ENCODE data around the gene PARL. TPM values are rescaled to one million over a fixed set of nuclear protein-coding genes. Genes with fewer than 3 reads are reported as not detected.
A peak's percentile ranks its signal among the peaks of the same experiment; 100 is the strongest.

PARL gene
- 79.2 and 86.5 TPM in 2 replicates for total RNA-seq (2014; rRNA removed; shearing (Covaris generic))

- peak; percentile 94 for DNase-seq (ENCODE audit: low spot score)
- in situ Hi-C loops (cut with HindIII; ENCODE audit: low sequenced_read_pairs), result no loop called here
Observed at GRCh38 chr3:183884427-183885296, at the start of gene PARL. Gene PARL (minus strand): TSS chr3:183884880. CDS start chr3:183884846, 34 bp downstream.

- in situ Hi-C loops (cut with HindIII; ENCODE audit: low sequenced_read_pairs), result no loop called here
- DNase-seq (ENCODE audit: low spot score), result no peak
Observed at GRCh38 chr3:183933160-183933559, 48.5 kb upstream of the PARL start.

- no peak for DNase-seq (ENCODE audit: low spot score)
- in situ Hi-C loops (cut with HindIII; ENCODE audit: low sequenced_read_pairs), result no loop called here
Observed at GRCh38 chr3:183931881-183932280, 47.2 kb upstream of the PARL start.

GRCh38 chr3:183930086-183930485, 45.4 kb upstream of the PARL start:
- in situ Hi-C loops (cut with HindIII; ENCODE audit: low sequenced_read_pairs), result no loop called here

GRCh38 chr3:183927059-183927458, 42.4 kb upstream of the PARL start:
- DNase-seq (ENCODE audit: low spot score), result no peak
- in situ Hi-C loops (cut with HindIII; ENCODE audit: low sequenced_read_pairs), result no loop called here

More at GRCh38 chr3:183930086-183930485, 45.4 kb upstream of the PARL start:
- DNase-seq (ENCODE audit: low spot score), result no peak

GRCh38 chr3:183924956-183925355, 40.3 kb upstream of the PARL start:
- DNase-seq (ENCODE audit: low spot score), result no peak
- in situ Hi-C loops (cut with HindIII; ENCODE audit: low sequenced_read_pairs), result no loop called here

- in situ Hi-C loops (cut with HindIII; ENCODE audit: low sequenced_read_pairs), result no loop called here
- no peak for DNase-seq (ENCODE audit: low spot score)
Observed at GRCh38 chr3:183924543-183924942, 39.9 kb upstream of the PARL start.

- in situ Hi-C loops (cut with HindIII; ENCODE audit: low sequenced_read_pairs), result no loop called here
- no peak for DNase-seq (ENCODE audit: low spot score)
Observed at GRCh38 chr3:183922421-183922820, 37.7 kb upstream of the PARL start.

- in situ Hi-C loops (cut with HindIII; ENCODE audit: low sequenced_read_pairs), result no loop called here
- no peak for DNase-seq (ENCODE audit: low spot score)
Observed at GRCh38 chr3:183921096-183921495, 36.4 kb upstream of the PARL start.

GRCh38 chr3:183920416-183920815, 35.7 kb upstream of the PARL start:
- in situ Hi-C loops (cut with HindIII; ENCODE audit: low sequenced_read_pairs), result no loop called here

GRCh38 chr3:183918178-183918577, 33.5 kb upstream of the PARL start:
- peak; percentile 4 for DNase-seq (ENCODE audit: low spot score)
- in situ Hi-C loops (cut with HindIII; ENCODE audit: low sequenced_read_pairs), result no loop called here

More at GRCh38 chr3:183920416-183920815, 35.7 kb upstream of the PARL start:
- DNase-seq (ENCODE audit: low spot score), result no peak

- peak; percentile 72 for DNase-seq (ENCODE audit: low spot score)
- in situ Hi-C loops (cut with HindIII; ENCODE audit: low sequenced_read_pairs), result no loop called here
Observed at GRCh38 chr3:183917776-183918175, 33.1 kb upstream of the PARL start.

GRCh38 chr3:183914856-183915255, 30.2 kb upstream of the PARL start:
- in situ Hi-C loops (cut with HindIII; ENCODE audit: low sequenced_read_pairs), result no loop called here
- DNase-seq (ENCODE audit: low spot score), result no peak

GRCh38 chr3:183913580-183913920, 28.9 kb upstream of the PARL start:
- in situ Hi-C loops (cut with HindIII; ENCODE audit: low sequenced_read_pairs), result no loop called here
- DNase-seq (ENCODE audit: low spot score), result no peak

- no peak for DNase-seq (ENCODE audit: low spot score)
- in situ Hi-C loops (cut with HindIII; ENCODE audit: low sequenced_read_pairs), result no loop called here
Observed at GRCh38 chr3:183912895-183913579, 28.4 kb upstream of the PARL start.

GRCh38 chr3:183911763-183912506, 27.3 kb upstream of the PARL start:
- DNase-seq (ENCODE audit: low spot score), result no peak

GRCh38 chr3:183911087-183911486, 26.4 kb upstream of the PARL start:
- DNase-seq (ENCODE audit: low spot score), result no peak
- in situ Hi-C loops (cut with HindIII; ENCODE audit: low sequenced_read_pairs), result no loop called here

More at GRCh38 chr3:183911763-183912506, 27.3 kb upstream of the PARL start:
- in situ Hi-C loops (cut with HindIII; ENCODE audit: low sequenced_read_pairs), result no loop called here

GRCh38 chr3:183909030-183909600, 24.4 kb upstream of the PARL start:
- in situ Hi-C loops (cut with HindIII; ENCODE audit: low sequenced_read_pairs), result no loop called here
- DNase-seq (ENCODE audit: low spot score), result no peak

GRCh38 chr3:183907911-183908331, 23.2 kb upstream of the PARL start:
- DNase-seq (ENCODE audit: low spot score), result no peak
- in situ Hi-C loops (cut with HindIII; ENCODE audit: low sequenced_read_pairs), result no loop called here
